GM12873 (cell line): ENCODE measurements around the gene LAMA2.

Experiments used
- CTCF ChIP-seq: IDR thresholded peaks from 2 replicates; pipeline ENCODE4 v1.5.1; 2012; ENCODE audit warnings: low read depth, mild to moderate bottlenecking, moderate library complexity, low read length, control low read depth; ENCODE audit not compliant: insufficient read depth; ENCODE audit errors: missing control alignments

The LAMA2 gene

GRCh38 chr6:129181001-129181400, 298.1 kb downstream of the LAMA2 start:
- no peak for TF ChIP-seq CTCF

GRCh38 chr6:129183187-129183591, 300.3 kb downstream of the LAMA2 start:
- no peak for TF ChIP-seq CTCF

- no peak for TF ChIP-seq CTCF
Measured at GRCh38 chr6:129183681-129184301, 300.9 kb downstream of the LAMA2 start.

- no peak for TF ChIP-seq CTCF
Measured at GRCh38 chr6:129184324-129184723, 301.4 kb downstream of the LAMA2 start.

GRCh38 chr6:129184808-129185366, 301.9 kb downstream of the LAMA2 start:
- TF ChIP-seq CTCF = no peak

- no peak for TF ChIP-seq CTCF
Measured at GRCh38 chr6:129186988-129187387, 304.1 kb downstream of the LAMA2 start.

- TF ChIP-seq CTCF = no peak
Measured at GRCh38 chr6:129188306-129188705, 305.4 kb downstream of the LAMA2 start.

- TF ChIP-seq CTCF = no peak
Measured at GRCh38 chr6:129188795-129189194, 305.9 kb downstream of the LAMA2 start.
